Measurements from ENCODE around the gene DPH2. TPM values are rescaled to one million over a fixed set of nuclear protein-coding genes. Genes with fewer than 3 reads are reported as not detected.

DPH2 gene
- total and polyA plus RNA-seq, 2 of the 8 experiments (the other 6 are each of a cell fraction or from before 2014, with no cell fraction given) = 64.9 to 92.1 TPM

DNA sequence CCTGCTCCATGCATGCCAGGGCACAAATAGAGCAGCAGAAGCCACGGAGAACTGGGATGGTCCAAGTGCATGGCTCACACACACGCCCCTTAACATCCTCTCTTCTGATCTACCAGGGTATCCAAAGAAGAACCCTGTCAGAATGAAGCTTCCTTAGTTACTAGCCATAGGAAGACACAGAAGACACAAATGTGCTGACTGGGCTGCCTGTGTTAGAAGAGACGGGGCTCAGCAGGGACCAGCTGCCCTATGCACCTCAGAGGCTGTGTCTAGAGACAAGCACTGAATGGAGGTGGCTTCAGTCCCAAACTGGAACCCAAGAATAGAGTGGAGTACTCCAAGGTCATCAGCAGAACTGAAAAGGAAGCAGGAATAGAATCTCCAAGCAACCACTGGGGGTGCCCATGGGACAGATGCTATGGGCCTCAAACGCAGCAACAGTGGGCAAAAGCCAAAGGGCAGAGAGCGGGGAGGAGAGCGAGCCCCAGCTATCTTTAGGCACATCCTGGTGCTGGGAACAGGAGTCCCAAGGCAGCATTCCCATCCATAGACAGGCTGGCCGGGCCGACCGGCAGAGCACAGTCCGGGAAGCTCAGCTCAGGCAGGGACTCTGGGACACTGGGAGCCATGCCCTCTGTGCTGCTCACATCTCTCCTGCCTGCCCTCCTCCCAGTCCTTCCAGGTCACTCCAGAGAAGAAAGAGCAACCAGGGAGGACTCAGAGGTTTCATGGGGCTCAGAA lies 51.9 kb downstream of the DPH2 start:
- 84% methylated on average over 6 of the region's 10 CpGs; no CpG with 5 or more reads in 1 of the 2 experiments for WGBS, 2 experiments (ENCODE audit: extremely low coverage in 1 of 2, insufficient coverage in 1 of 2, insufficient read length in 1 of 2, insufficient replicate concordance in 2 of 2, low coverage in 1 of 2, low lambda C conversion rate in 2 of 2, missing lambda C conversion rate in 1 of 2)
- no peak overlapping the region for H3K4me2 ChIP-seq (ENCODE audit: insufficient read depth in 1 of 2, low read depth in 2 of 2, low read length in 2 of 2)
- H3K9ac ChIP-seq (replicated peaks in 1 of 4; ENCODE audit: extremely low read depth in 1 of 4, low read depth in 3 of 4, low read length in 3 of 4) = no peak overlapping the region
- TF ChIP-seq, protein P1, sequence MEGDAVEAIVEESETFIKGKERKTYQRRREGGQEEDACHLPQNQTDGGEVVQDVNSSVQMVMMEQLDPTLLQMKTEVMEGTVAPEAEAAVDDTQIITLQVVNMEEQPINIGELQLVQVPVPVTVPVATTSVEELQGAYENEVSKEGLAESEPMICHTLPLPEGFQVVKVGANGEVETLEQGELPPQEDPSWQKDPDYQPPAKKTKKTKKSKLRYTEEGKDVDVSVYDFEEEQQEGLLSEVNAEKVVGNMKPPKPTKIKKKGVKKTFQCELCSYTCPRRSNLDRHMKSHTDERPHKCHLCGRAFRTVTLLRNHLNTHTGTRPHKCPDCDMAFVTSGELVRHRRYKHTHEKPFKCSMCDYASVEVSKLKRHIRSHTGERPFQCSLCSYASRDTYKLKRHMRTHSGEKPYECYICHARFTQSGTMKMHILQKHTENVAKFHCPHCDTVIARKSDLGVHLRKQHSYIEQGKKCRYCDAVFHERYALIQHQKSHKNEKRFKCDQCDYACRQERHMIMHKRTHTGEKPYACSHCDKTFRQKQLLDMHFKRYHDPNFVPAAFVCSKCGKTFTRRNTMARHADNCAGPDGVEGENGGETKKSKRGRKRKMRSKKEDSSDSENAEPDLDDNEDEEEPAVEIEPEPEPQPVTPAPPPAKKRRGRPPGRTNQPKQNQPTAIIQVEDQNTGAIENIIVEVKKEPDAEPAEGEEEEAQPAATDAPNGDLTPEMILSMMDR (IDR thresholded peaks at IDR 0.05; ENCODE audit: control extremely low read depth in 1 of 3, insufficient read depth in 1 of 3, low read depth in 1 of 3, low read length in 3 of 3) = peak in 2 of 3 experiments; percentile 7 to 15; a peak in 1 of 4 replicates
- TF ChIP-seq RBBP5 (IDR thresholded peaks at IDR 0.05; ENCODE audit: borderline replicate concordance, low read depth, low read length) = no peak
- H2BK15ac ChIP-seq (ENCODE audit: low read length) = no peak overlapping the region
- no peak overlapping the region for H2AK5ac ChIP-seq (ENCODE audit: low read depth, low read length)
- H3K79me1 ChIP-seq (ENCODE audit: low read depth, low read length) = 0 out of 2 replicates have a peak, but pooled peaks cover 3% of the 10 kb centered on the region
- POLR2A ChIA-PET (ENCODE audit: partially characterized antibody) = interaction anchor here (1.2 to 27.1 kb wide), 4 partner anchors 4 to 38 kb away, joined by 4 to 544 read pairs (median 275); partner anchors contain the start of gene SLC6A9
- no peak overlapping the region for H3K4me3 ChIP-seq (ENCODE audit: extremely low read depth in 1 of 4, insufficient read depth in 2 of 4, low read depth in 3 of 4, low read length in 4 of 4)
- CTCF ChIA-PET (ENCODE audit: partially characterized antibody) = interaction anchor here (0.9 to 16.6 kb wide), 11 partner anchors 9 to 200 kb away, joined by 3 to 252 read pairs (median 4); partner anchors contain the start of gene SLC6A9
- peaks cover 3 to 18% (median 11%) of the 10 kb centered on the region in 4 experiments; a peak in 7 of 8 replicates for H3K36me3 ChIP-seq (ENCODE audit: control insufficient read depth in 2 of 4, insufficient read depth in 4 of 4, low read length in 3 of 4)
- H3K18ac ChIP-seq (ENCODE audit: extremely low read depth, low read length) = no peak overlapping the region
- no peak overlapping the region for H2BK12ac ChIP-seq (ENCODE audit: low read depth, low read length)
- no peaks in the 10 kb centered on the region for H3K9me3 ChIP-seq (ENCODE audit: insufficient read depth in 2 of 2, low read depth in 1 of 2, low read length in 1 of 2)
- H3K4me1 ChIP-seq (replicated peaks in 1 of 4; ENCODE audit: control insufficient read depth in 3 of 4, insufficient read depth in 4 of 4, low read length in 3 of 4) = peaks cover 3 to 14% (median 6%) of the 10 kb centered on the region in 4 experiments; a peak in 6 of 7 replicates
- H4K20me1 ChIP-seq (replicated peaks in 1 of 2; ENCODE audit: control insufficient read depth in 1 of 2, insufficient read depth in 2 of 2, low read length in 2 of 2) = peaks cover 2 to 8% of the 10 kb centered on the region in 2 experiments
- no peak overlapping the region for H2BK20ac ChIP-seq (ENCODE audit: low read length)
- no peak overlapping the region for H3K23ac ChIP-seq (ENCODE audit: insufficient read length)
- DNase-seq (ENCODE audit: low read depth in 1 of 2, low spot score in 2 of 2) = no peak
- no peak overlapping the region for H4K8ac ChIP-seq (ENCODE audit: extremely low read depth, insufficient read depth, low read length)
- H4K5ac ChIP-seq (ENCODE audit: insufficient read length, low read depth, low read length) = no peak overlapping the region
- H3K14ac ChIP-seq (ENCODE audit: insufficient read length) = no peak overlapping the region
- H2BK120ac ChIP-seq (replicated peaks; ENCODE audit: low read depth, low read length) = no peak overlapping the region
- H3K27me3 ChIP-seq (replicated peaks in 1 of 4; ENCODE audit: control insufficient read depth in 3 of 4, extremely low read depth in 1 of 4, insufficient read depth in 3 of 4, low read length in 3 of 4) = no peaks in the 10 kb centered on the region
- H2BK5ac ChIP-seq (ENCODE audit: low read depth, low read length) = no peak overlapping the region
- H3K56ac ChIP-seq (replicated peaks; ENCODE audit: insufficient read length, low read depth, low read length) = no peak overlapping the region
- no peak overlapping the region for H2AFZ ChIP-seq (ENCODE audit: low read length)
- no peak overlapping the region for H3K27ac ChIP-seq (ENCODE audit: low read depth, low read length)
- H3K79me2 ChIP-seq (ENCODE audit: control insufficient read depth in 1 of 2, insufficient read depth in 2 of 2, low read length in 2 of 2) = 0 out of 4 replicates have a peak, but pooled peaks cover 0 to 2% of the 10 kb centered on the region in 2 experiments
- no peaks in the 10 kb centered on the region for H3K23me2 ChIP-seq (ENCODE audit: low read depth, low read length)
- no peak overlapping the region for H3K4ac ChIP-seq (replicated peaks; ENCODE audit: insufficient read length, low read depth, low read length)
- no peak for FAIRE-seq
- H4K91ac ChIP-seq (replicated peaks; ENCODE audit: insufficient read length, low read length) = no peak overlapping the region

Data from H1 (cell line).